HT-29 (cell line): ENCODE data around the gene ARHGEF6. TPM values are rescaled to one million over a fixed set of nuclear protein-coding genes. Genes with fewer than 3 reads are reported as not detected.

Experiments used
- DNase-seq: peaks from one replicate; pipeline ENCODE4 v3.0.0-alpha.2; 2015; ENCODE audit warnings: low spot score
- total RNA-seq: library from RNA; depleted of rRNA; stranded (reverse); fragments of >200 nt; shearing (Covaris generic); gene quantifications from 2 replicates; pipeline ENCODE4 v1.2.3, GENCODE V29; 2014

The ARHGEF6 gene
- total RNA-seq, 1 experiment from 2014 or later = not detected

GRCh38 chrX:136694431-136695087 is 86.2 kb downstream of the ARHGEF6 start:
- DNase-seq = peak; percentile 58

GRCh38 chrX:136692271-136692670 is 88.5 kb downstream of the ARHGEF6 start:
- no peak for DNase-seq

- peak; percentile 11 for DNase-seq
Measured at GRCh38 chrX:136691028-136691809, 89.5 kb downstream of the ARHGEF6 start.

GRCh38 chrX:136689436-136689835 is 91.3 kb downstream of the ARHGEF6 start:
- no peak for DNase-seq

GRCh38 chrX:136687457-136687856 is 93.3 kb downstream of the ARHGEF6 start:
- no peak for DNase-seq

- DNase-seq = no peak
Measured at GRCh38 chrX:136684120-136684519, 96.6 kb downstream of the ARHGEF6 start.

GRCh38 chrX:136679531-136679930 is 101.2 kb downstream of the ARHGEF6 start:
- no peak for DNase-seq

- no peak for DNase-seq
Measured at GRCh38 chrX:136674270-136674985, 106.3 kb downstream of the ARHGEF6 start.

GRCh38 chrX:136671006-136671610 is 109.6 kb downstream of the ARHGEF6 start:
- no peak for DNase-seq

- DNase-seq = no peak
Measured at GRCh38 chrX:136667446-136668168, 113.1 kb downstream of the ARHGEF6 start.

- no peak for DNase-seq
Measured at GRCh38 chrX:136666088-136666487, 114.6 kb downstream of the ARHGEF6 start.

- no peak for DNase-seq
Measured at GRCh38 chrX:136665258-136665900, 115.4 kb downstream of the ARHGEF6 start.

- no peak for DNase-seq
Measured at GRCh38 chrX:136662976-136663375, 117.8 kb downstream of the ARHGEF6 start.

GRCh38 chrX:136662104-136662503 is 118.6 kb downstream of the ARHGEF6 start:
- DNase-seq = no peak

GRCh38 chrX:136660896-136661295 is 119.8 kb downstream of the ARHGEF6 start:
- no peak for DNase-seq

GRCh38 chrX:136659174-136659573 is 121.6 kb downstream of the ARHGEF6 start:
- DNase-seq = no peak

GRCh38 chrX:136658151-136658550 is 122.6 kb downstream of the ARHGEF6 start:
- DNase-seq = no peak

GRCh38 chrX:136656361-136656964 is 124.3 kb downstream of the ARHGEF6 start:
- DNase-seq = no peak

GRCh38 chrX:136652822-136653723 is 127.7 kb downstream of the ARHGEF6 start:
- DNase-seq = no peak
